CD1c-positive myeloid dendritic cell (primary cell): ENCODE data around the gene IFNG.

Experiments
- DNase-seq: peaks from one replicate; pipeline ENCODE4 v3.0.0-alpha.2; 2016; ENCODE audit errors: extremely low spot score

IFNG gene

GRCh38 chr12:68166317-68166831, 6.8 kb upstream of the IFNG start:
- no peak for DNase-seq

GRCh38 chr12:68163560-68164081, 4.1 kb upstream of the IFNG start:
- no peak for DNase-seq

- no peak for DNase-seq
These were observed 2.8 kb upstream of the IFNG start for GRCh38 chr12:68162374-68162773.

GRCh38 chr12:68158432-68158831, 1.1 kb downstream of the IFNG start:
- peak; percentile 33 for DNase-seq

GRCh38 chr12:68157380-68157779, 2.2 kb downstream of the IFNG start:
- DNase-seq: no peak

- DNase-seq: no peak
These were observed 2.9 kb downstream of the IFNG start for GRCh38 chr12:68156636-68157035.

GRCh38 chr12:68154779-68155178, 4.8 kb downstream of the IFNG start:
- DNase-seq: no peak

GRCh38 chr12:68148261-68148951, 11.1 kb downstream of the IFNG start:
- no peak for DNase-seq

- DNase-seq: no peak
These were observed 19.0 kb downstream of the IFNG start for GRCh38 chr12:68140556-68140955.

GRCh38 chr12:68139941-68140340, 19.6 kb downstream of the IFNG start:
- DNase-seq: no peak

- no peak for DNase-seq
These were observed 20.5 kb downstream of the IFNG start for GRCh38 chr12:68139001-68139400.

GRCh38 chr12:68138480-68138879, 21.1 kb downstream of the IFNG start:
- DNase-seq: no peak

- no peak for DNase-seq
These were observed 22.2 kb downstream of the IFNG start for GRCh38 chr12:68137335-68137830.

GRCh38 chr12:68135520-68135919, 24.0 kb downstream of the IFNG start:
- DNase-seq: no peak

- DNase-seq: no peak
These were observed 27.6 kb downstream of the IFNG start for GRCh38 chr12:68131867-68132414.

- DNase-seq: no peak
These were observed 29.6 kb downstream of the IFNG start for GRCh38 chr12:68129979-68130378.

- no peak for DNase-seq
These were observed 37.2 kb downstream of the IFNG start for GRCh38 chr12:68122236-68122920.

GRCh38 chr12:68121143-68121542, 38.4 kb downstream of the IFNG start:
- DNase-seq: no peak

- peak; percentile 1 for DNase-seq
These were observed 39.8 kb downstream of the IFNG start for GRCh38 chr12:68119724-68120211.

GRCh38 chr12:68119250-68119649, 40.3 kb downstream of the IFNG start:
- DNase-seq: no peak

GRCh38 chr12:68118096-68118755, 41.3 kb downstream of the IFNG start:
- no peak for DNase-seq

- no peak for DNase-seq
These were observed 41.9 kb downstream of the IFNG start for GRCh38 chr12:68117661-68118060.
